Karpas-422 (cell line): ENCODE results near the gene FZR1. TPM values are rescaled to one million over a fixed set of nuclear protein-coding genes. Genes with fewer than 3 reads are reported as not detected.
"Not testable (repeated sequence)": the region's sequence is repeated elsewhere in the genome, so short reads cannot be mapped to it uniquely, and the experiment has no call there.

Experiments used
- DNase-seq: peaks from one replicate; pipeline ENCODE4 v3.0.0-alpha.2; 2015
- H2AFZ ChIP-seq: fragments of 200-600 bp; sonication (generic); 2 replicates; pipeline ENCODE4 v1.6.1; 2014; ENCODE audit warnings: antibody characterized with exemption, low read length, mixed read lengths
- H3K27ac ChIP-seq: fragments of 200-600 bp; sonication (generic); 2 replicates; pipeline ENCODE4 v1.5.1; 2014; ENCODE audit warnings: mild to moderate bottlenecking, low read length, moderate library complexity
- H3K27me3 ChIP-seq: fragments of 200-600 bp; sonication (generic); 2 replicates; pipeline ENCODE4 v1.6.1; 2014; ENCODE audit warnings: low read length, mixed read lengths
- H3K36me3 ChIP-seq: fragments of 200-600 bp; sonication (generic); 2 replicates; pipeline ENCODE4 v1.6.1; 2014; ENCODE audit warnings: low read length, mixed read lengths; ENCODE audit not compliant: insufficient read depth
- H3K4me1 ChIP-seq: fragments of 200-600 bp; sonication (generic); 2 replicates; pipeline ENCODE4 v1.6.1; 2014; ENCODE audit warnings: mild to moderate bottlenecking, low read length, mixed read lengths
- H3K4me2 ChIP-seq: fragments of 200-600 bp; sonication (generic); 2 replicates; pipeline ENCODE4 v1.6.1; 2014; ENCODE audit warnings: low read length, low read depth, mild to moderate bottlenecking; ENCODE audit not compliant: poor library complexity, severe bottlenecking
- H3K4me3 ChIP-seq: fragments of 200-600 bp; sonication (generic); 2 replicates; pipeline ENCODE4 v1.5.1; 2014; ENCODE audit warnings: mild to moderate bottlenecking, antibody characterized with exemption, low read length, mixed read lengths
- H3K79me2 ChIP-seq: fragments of 200-600 bp; sonication (generic); 2 replicates; pipeline ENCODE4 v1.6.1; 2014; ENCODE audit warnings: mild to moderate bottlenecking, low read length, mixed read lengths
- H3K9ac ChIP-seq: fragments of 200-600 bp; sonication (generic); 2 replicates; pipeline ENCODE4 v1.6.0; 2014; ENCODE audit warnings: low read length
- H3K9me2 ChIP-seq: fragments of 200-600 bp; sonication (generic), shearing (Covaris generic); replicated peaks from 2 replicates; pipeline ENCODE4 v1.6.0; 2014; ENCODE audit warnings: mild to moderate bottlenecking, low read length, moderate library complexity; ENCODE audit not compliant: insufficient read depth
- H3K9me3 ChIP-seq: fragments of 300-700, 200-600 bp; sonication (generic); 2 replicates; pipeline ENCODE4 v1.6.1; 2014; ENCODE audit warnings: low read length, mixed read lengths
- H4K20me1 ChIP-seq: fragments of 200-600 bp; sonication (generic); 2 replicates; pipeline ENCODE4 v1.6.1; 2014; ENCODE audit warnings: mild to moderate bottlenecking, antibody characterized with exemption, low read length, low read depth; ENCODE audit not compliant: insufficient read depth
- total RNA-seq: library from RNA; depleted of rRNA; stranded (reverse); fragments of >200 nt; shearing (Covaris generic); gene quantifications from 2 replicates; pipeline ENCODE4 v1.2.3, GENCODE V29; 2014; ENCODE audit warnings: low replicate concordance

Gene FZR1
- total RNA-seq, 1 experiment from 2014 or later, result 22.8 TPM

GRCh38 chr19:3527238-3527910 lies 21.3 kb downstream of the FZR1 start:
- Histone ChIP-seq H3K4me1 (no peaks in the 10 kb centered on the region), H3K27ac (no peak overlapping the region), H4K20me1 (no peaks in the 10 kb centered on the region), H3K36me3 (no peaks in the 10 kb centered on the region), H3K9me3 (no peaks in the 10 kb centered on the region), H3K9ac (no peak overlapping the region), H3K79me2 (peaks cover under 1% of the 10 kb centered on the region; the same call in 1 of the 2 replicates), H3K27me3 (no peaks in the 10 kb centered on the region), H3K4me2 (no peak overlapping the region), H3K9me2 (no peaks in the 10 kb centered on the region), H2AFZ (no peak overlapping the region), H3K4me3 (no peak overlapping the region)
- DNase-seq, result no peak

DNA sequence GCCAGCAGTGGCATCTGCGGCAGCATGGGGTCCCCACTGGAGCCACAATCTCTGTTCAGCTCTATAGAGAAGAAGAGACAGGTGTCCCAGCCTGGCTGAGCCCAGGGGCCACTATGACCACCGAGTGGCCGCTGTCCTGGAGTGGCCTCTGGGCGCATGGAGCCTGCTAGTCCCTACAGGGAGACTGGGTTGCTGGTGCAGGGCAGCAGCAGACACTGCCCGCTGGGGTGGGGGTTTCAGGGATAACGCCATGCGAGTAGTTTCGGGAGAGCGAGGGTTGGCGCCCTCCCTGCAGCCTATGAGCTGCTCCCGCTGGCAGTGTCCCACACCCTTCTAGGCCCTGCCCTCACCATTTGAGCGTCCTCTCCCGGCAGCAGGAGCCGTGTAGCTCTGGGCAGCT lies 22.0 kb downstream of the FZR1 start:
- Histone ChIP-seq H3K4me2 (no peak overlapping the region), H3K9me3 (no peaks in the 10 kb centered on the region), H2AFZ (no peak overlapping the region), H3K27me3 (no peaks in the 10 kb centered on the region), H3K27ac (no peak overlapping the region), H3K4me3 (no peak overlapping the region), H3K9me2 (no peaks in the 10 kb centered on the region), H3K36me3 (no peaks in the 10 kb centered on the region), H3K4me1 (no peaks in the 10 kb centered on the region), H3K79me2 (no peaks in the 10 kb centered on the region), H4K20me1 (no peaks in the 10 kb centered on the region), H3K9ac (no peak overlapping the region)
- DNase-seq, result no peak

- Histone ChIP-seq H3K4me1 (no peaks in the 10 kb centered on the region), H3K27ac (no peak overlapping the region), H3K79me2 (no peaks in the 10 kb centered on the region), H3K36me3 (no peaks in the 10 kb centered on the region), H3K4me2 (no peak overlapping the region), H3K4me3 (no peak overlapping the region), H3K9ac (no peak overlapping the region), H3K9me3 (no peaks in the 10 kb centered on the region), H3K9me2 (no peaks in the 10 kb centered on the region), H2AFZ (no peak overlapping the region), H4K20me1 (no peaks in the 10 kb centered on the region), H3K27me3 (no peaks in the 10 kb centered on the region)
- DNase-seq, result no peak
These were observed 22.6 kb downstream of the FZR1 start for GRCh38 chr19:3528539-3529211.

DNA sequence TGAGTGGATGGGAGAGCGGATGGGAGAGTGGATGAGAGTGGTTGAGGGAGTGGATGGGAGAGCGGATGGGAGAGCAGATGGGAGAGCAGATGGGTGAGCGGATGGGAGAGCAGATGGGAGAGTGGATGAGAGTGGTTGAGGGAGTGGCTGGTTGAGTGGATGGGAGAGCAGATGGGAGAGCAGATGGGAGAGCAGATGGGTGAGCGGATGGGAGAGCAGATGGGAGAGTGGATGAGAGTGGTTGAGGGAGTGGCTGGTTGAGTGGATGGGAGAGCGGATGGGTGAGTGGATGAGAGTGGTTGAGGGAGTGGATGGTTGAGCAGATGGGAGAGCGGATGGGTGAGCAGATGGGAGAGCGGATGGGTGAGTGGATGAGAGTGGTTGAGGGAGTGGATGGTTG lies 23.2 kb downstream of the FZR1 start:
- not testable (repeated sequence) for H3K79me2 ChIP-seq, H3K4me2 ChIP-seq

GRCh38 chr19:3530389-3530788 lies 24.3 kb downstream of the FZR1 start:
- DNase-seq, result no peak
- no peaks in the 10 kb centered on the region for H3K4me1 ChIP-seq
- H3K4me3 ChIP-seq, result no peak overlapping the region
- H3K27me3 ChIP-seq, result no peaks in the 10 kb centered on the region
- H4K20me1 ChIP-seq, result no peaks in the 10 kb centered on the region
- no peaks in the 10 kb centered on the region for H3K9me3 ChIP-seq
- no peak overlapping the region for H3K4me2 ChIP-seq
- H3K79me2 ChIP-seq, result no peaks in the 10 kb centered on the region
- H3K36me3 ChIP-seq, result no peaks in the 10 kb centered on the region
- H2AFZ ChIP-seq, result no peak overlapping the region
- no peaks in the 10 kb centered on the region for H3K9me2 ChIP-seq
- no peak overlapping the region for H3K27ac ChIP-seq
- H3K9ac ChIP-seq, result no peak overlapping the region

More for the DNA sequence above, 23.2 kb downstream of the FZR1 start:
- H4K20me1 ChIP-seq, H3K36me3 ChIP-seq, H3K4me3 ChIP-seq, H3K9me2 ChIP-seq, DNase-seq, H3K4me1 ChIP-seq, H3K9me3 ChIP-seq, H3K27ac ChIP-seq, H3K9ac ChIP-seq, H2AFZ ChIP-seq, H3K27me3 ChIP-seq: not testable (repeated sequence)

- Histone ChIP-seq H3K9me2 (no peaks in the 10 kb centered on the region), H3K36me3 (no peaks in the 10 kb centered on the region)
These were observed 25.6 kb downstream of the FZR1 start for GRCh38 chr19:3531716-3532115.

DNA sequence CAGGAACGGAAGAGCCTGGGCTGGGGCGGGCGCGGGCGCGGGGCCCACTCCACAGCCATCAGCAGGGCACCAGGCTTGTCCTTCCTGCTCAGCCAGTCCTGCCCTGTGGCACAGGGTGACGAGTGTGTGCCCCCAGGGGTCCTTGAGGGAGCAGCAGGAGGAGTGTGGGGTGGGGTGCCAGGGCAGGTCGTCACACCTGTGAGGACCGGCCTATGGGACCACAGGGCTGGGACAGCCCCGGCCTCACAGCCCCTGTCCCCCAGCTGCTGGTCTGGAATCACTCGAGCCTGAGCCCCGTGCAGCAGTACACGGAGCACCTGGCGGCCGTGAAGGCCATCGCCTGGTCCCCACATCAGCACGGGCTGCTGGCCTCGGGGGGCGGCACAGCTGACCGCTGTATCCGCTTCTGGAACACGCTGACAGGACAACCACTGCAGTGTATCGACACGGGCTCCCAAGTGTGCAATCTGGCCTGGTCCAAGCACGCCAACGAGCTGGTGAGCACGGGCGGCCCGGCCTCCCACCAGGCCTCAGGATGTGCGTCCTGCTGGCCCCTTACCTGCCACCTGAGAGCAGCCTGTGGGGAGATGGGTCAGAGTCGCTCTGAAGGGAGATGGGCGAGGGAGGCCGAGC lies 26.2 kb downstream of the FZR1 start:
- Histone ChIP-seq H3K79me2 (no peaks in the 10 kb centered on the region), H3K27me3 (no peaks in the 10 kb centered on the region), H3K36me3 (no peaks in the 10 kb centered on the region), H3K4me2 (no peak overlapping the region), H3K9ac (no peak overlapping the region), H3K9me2 (no peaks in the 10 kb centered on the region), H3K27ac (no peak overlapping the region), H3K4me3 (no peak overlapping the region), H3K4me1 (no peaks in the 10 kb centered on the region), H4K20me1 (no peaks in the 10 kb centered on the region; the same call in 1 of the 2 replicates), H2AFZ (no peak overlapping the region), H3K9me3 (no peaks in the 10 kb centered on the region)
- DNase-seq, result no peak

More at GRCh38 chr19:3531716-3532115, 25.6 kb downstream of the FZR1 start:
- H3K9me3 ChIP-seq, result no peaks in the 10 kb centered on the region
- H4K20me1 ChIP-seq, result no peaks in the 10 kb centered on the region; the same call in 1 of the 2 replicates
- H2AFZ ChIP-seq, result no peak overlapping the region
- no peak overlapping the region for H3K4me3 ChIP-seq
- no peak overlapping the region for H3K9ac ChIP-seq
- H3K4me1 ChIP-seq, result no peaks in the 10 kb centered on the region
- no peak for DNase-seq
- no peak overlapping the region for H3K27ac ChIP-seq
- no peaks in the 10 kb centered on the region for H3K27me3 ChIP-seq
- H3K4me2 ChIP-seq, result no peak overlapping the region
- H3K79me2 ChIP-seq, result no peaks in the 10 kb centered on the region

DNA sequence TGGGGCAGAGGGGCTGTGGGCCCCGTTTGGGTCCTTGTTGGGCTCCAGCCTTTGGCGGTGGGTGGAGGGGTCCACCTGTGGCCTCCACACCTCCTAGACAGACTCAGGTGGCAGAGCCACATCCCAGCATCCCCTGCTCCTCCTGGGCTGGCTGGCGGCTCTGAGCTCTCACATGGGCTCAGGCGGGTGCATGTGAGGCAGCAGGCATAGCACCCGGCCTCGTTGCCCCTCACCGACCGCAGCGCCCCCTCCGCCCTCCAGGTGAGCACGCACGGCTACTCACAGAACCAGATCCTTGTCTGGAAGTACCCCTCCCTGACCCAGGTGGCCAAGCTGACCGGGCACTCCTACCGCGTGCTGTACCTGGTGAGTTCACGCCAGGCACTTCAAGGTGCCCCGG lies 26.9 kb downstream of the FZR1 start:
- H2AFZ ChIP-seq, result no peak overlapping the region
- no peak for DNase-seq
- H3K79me2 ChIP-seq, result no peaks in the 10 kb centered on the region
- H3K4me1 ChIP-seq, result no peaks in the 10 kb centered on the region
- H3K9ac ChIP-seq, result no peak overlapping the region
- no peak overlapping the region for H3K4me3 ChIP-seq
- no peak overlapping the region for H3K27ac ChIP-seq
- no peaks in the 10 kb centered on the region; the same call in 1 of the 2 replicates for H4K20me1 ChIP-seq
- no peaks in the 10 kb centered on the region for H3K9me2 ChIP-seq
- no peaks in the 10 kb centered on the region for H3K36me3 ChIP-seq
- no peaks in the 10 kb centered on the region for H3K27me3 ChIP-seq
- H3K9me3 ChIP-seq, result no peaks in the 10 kb centered on the region
- H3K4me2 ChIP-seq, result no peak overlapping the region
